22Rv1 (cell line): Measurements from ENCODE around the gene F13A1.

Experiments used
- ZFX ChIP-seq: fragments of 450-650 bp; IDR thresholded peaks from 2 replicates; pipeline ENCODE4 v1.6.1; 2017; ENCODE audit warnings: antibody characterized with exemption, borderline replicate concordance
- TF ChIP-seq, protein P1 (sequence below): fragments of 450-650 bp; IDR thresholded peaks from 2 replicates; pipeline ENCODE4 v1.5.1; 2017; ENCODE audit warnings: mild to moderate bottlenecking

DNA sequence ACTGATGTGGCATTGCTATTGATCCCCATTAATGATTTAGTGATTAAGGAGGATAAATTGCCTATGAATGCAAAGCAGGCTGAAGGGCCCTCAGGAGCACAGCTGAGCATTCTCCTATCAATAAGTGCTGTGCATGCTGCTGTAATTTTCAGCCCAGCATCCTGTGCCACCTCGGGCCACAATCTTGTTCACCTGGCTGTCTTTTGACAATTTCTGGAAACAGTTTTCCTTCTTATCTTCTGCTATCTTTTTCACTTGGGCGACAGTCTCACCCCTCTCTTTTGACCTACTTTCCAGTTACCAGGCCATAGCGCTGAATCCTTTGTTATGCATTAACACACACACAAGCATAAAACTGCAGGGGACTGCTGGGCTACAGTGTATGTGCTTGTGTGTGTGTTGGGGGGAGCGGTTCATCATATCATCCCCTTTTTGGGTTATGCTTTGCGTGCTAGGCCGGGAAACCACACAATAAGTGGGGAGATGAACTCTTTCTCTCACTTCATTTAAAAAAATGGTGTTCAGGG lies 60.2 kb downstream of the F13A1 start:
- TF ChIP-seq, protein P1, sequence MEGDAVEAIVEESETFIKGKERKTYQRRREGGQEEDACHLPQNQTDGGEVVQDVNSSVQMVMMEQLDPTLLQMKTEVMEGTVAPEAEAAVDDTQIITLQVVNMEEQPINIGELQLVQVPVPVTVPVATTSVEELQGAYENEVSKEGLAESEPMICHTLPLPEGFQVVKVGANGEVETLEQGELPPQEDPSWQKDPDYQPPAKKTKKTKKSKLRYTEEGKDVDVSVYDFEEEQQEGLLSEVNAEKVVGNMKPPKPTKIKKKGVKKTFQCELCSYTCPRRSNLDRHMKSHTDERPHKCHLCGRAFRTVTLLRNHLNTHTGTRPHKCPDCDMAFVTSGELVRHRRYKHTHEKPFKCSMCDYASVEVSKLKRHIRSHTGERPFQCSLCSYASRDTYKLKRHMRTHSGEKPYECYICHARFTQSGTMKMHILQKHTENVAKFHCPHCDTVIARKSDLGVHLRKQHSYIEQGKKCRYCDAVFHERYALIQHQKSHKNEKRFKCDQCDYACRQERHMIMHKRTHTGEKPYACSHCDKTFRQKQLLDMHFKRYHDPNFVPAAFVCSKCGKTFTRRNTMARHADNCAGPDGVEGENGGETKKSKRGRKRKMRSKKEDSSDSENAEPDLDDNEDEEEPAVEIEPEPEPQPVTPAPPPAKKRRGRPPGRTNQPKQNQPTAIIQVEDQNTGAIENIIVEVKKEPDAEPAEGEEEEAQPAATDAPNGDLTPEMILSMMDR = no peak
- TF ChIP-seq ZFX = no peak
